ENCODE data around the gene ANG. TPM values are rescaled to one million over a fixed set of nuclear protein-coding genes. Genes with fewer than 3 reads are reported as not detected.

ANG gene
- total RNA-seq, 6 experiments from 2014 or later = 361 to 1,830 (median 780) TPM

DNA sequence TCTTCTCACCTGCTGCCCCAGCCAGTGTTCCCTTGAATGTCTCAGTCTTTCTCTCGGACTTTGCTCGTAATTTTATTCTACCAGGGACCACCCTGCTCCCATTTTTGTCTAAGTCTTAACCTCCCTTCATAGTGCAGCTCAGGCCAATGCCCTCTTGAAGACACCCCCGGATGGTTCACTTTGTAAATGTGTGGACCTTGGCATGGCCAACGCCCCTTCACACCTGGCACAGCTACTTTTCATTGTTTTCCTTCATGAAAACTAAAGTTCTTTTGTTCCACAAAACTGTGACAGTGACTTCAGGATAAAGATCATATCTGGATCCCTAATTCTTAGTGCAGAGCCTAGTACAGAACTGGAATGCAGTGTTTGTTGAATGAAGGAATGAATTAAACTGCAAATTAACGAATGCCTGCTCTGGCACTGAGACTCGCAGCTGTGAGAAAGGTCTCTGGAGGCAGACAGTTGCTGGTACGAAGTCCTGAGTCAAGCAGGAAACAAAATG, 7.7 kb upstream of the ANG start:
- Histone ChIP-seq H3K36me3 (no peaks in the 10 kb centered on the region), H3K4me1 (peaks cover 0 to 9% (median 6%) of the 10 kb centered on the region in 4 donors), H3K4me3 (peak overlapping the region; percentile 71 to 80 (median 71)), H3K9me3 (no peaks in the 10 kb centered on the region), H3K27ac (peak overlapping the region; percentile 96 to 100 (median 99)), H3K27me3 (no peaks in the 10 kb centered on the region)
- intact Hi-C loops (cut with DNase I) = loop anchor here (10.0 kb wide), 2 partner anchors 66 to 356 kb away; no protein-coding TSS in a partner anchor
- peak in 3 of 4 donors; percentile 3 to 8 (median 5) for ATAC-seq
- DNase-seq = no peak
- WGBS (ENCODE audit: insufficient coverage, low coverage, low lambda C conversion rate, missing lambda C conversion rate) = 12% methylated on average over 7 of the region's 7 CpGs
- TF ChIP-seq POLR2A (IDR thresholded peaks at IDR 0.05) = no peak
- TF ChIP-seq, protein P1, sequence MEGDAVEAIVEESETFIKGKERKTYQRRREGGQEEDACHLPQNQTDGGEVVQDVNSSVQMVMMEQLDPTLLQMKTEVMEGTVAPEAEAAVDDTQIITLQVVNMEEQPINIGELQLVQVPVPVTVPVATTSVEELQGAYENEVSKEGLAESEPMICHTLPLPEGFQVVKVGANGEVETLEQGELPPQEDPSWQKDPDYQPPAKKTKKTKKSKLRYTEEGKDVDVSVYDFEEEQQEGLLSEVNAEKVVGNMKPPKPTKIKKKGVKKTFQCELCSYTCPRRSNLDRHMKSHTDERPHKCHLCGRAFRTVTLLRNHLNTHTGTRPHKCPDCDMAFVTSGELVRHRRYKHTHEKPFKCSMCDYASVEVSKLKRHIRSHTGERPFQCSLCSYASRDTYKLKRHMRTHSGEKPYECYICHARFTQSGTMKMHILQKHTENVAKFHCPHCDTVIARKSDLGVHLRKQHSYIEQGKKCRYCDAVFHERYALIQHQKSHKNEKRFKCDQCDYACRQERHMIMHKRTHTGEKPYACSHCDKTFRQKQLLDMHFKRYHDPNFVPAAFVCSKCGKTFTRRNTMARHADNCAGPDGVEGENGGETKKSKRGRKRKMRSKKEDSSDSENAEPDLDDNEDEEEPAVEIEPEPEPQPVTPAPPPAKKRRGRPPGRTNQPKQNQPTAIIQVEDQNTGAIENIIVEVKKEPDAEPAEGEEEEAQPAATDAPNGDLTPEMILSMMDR (IDR thresholded peaks at IDR 0.05) = no peak

DNA sequence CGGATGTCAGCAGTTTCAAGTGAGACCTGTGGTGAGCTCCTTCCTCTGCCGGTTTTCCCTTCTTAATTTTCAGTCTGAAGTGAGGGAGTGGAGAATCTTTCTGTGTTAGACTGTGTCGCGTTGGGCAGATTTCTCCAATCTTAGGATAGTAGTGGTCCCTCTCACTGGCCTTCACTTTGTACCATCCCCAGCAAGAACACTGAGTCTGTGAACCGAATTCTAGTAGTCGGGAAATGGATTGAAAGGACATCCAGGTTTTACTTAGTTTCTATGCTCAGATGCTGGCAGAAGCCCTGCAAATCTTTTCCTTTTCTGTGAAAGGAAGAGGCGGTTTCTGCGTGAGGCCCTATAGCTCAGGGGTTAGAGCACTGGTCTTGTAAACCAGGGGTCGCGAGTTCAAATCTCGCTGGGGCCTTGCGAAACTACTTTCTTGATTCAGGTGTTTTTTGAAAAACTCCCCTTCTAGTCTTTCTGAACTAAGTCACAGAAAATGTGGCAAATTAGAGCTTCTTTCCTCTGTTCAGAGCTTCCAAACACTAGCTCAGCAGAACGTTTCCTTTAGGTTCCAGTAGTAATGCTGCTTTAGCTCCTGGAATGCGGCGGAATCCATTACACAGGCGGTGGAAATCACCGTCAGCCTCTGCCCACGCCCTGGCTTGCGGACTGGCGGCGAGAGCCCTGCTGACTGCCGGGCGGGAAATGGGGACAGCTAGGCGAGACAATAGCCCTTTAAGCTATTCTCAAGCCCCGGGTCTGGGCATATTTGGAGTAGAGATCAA, 7.0 kb upstream of the ANG start:
- H3K4me3 ChIP-seq = peak overlapping the region; percentile 71 to 80 (median 71)
- TF ChIP-seq, protein P1 (IDR thresholded peaks at IDR 0.05) = no peak
- no peak for TF ChIP-seq POLR2A (IDR thresholded peaks at IDR 0.05)
- H3K4me1 ChIP-seq = peaks cover 0 to 12% (median 6%) of the 10 kb centered on the region in 4 donors
- intact Hi-C loops (cut with DNase I) = loop anchor here (10.0 kb wide), 2 partner anchors 67 to 357 kb away; no protein-coding TSS in a partner anchor
- WGBS (ENCODE audit: insufficient coverage, low coverage, low lambda C conversion rate, missing lambda C conversion rate) = under 1% methylated on average over 22 of the region's 25 CpGs
- H3K9me3 ChIP-seq = no peaks in the 10 kb centered on the region
- H3K27me3 ChIP-seq = no peaks in the 10 kb centered on the region
- ATAC-seq = peak; percentile 18 to 26 (median 24)
- peak; percentile 61 to 81 (median 73) for DNase-seq
- H3K36me3 ChIP-seq = no peaks in the 10 kb centered on the region
- H3K27ac ChIP-seq = peak overlapping the region; percentile 96 to 100 (median 99)

DNA sequence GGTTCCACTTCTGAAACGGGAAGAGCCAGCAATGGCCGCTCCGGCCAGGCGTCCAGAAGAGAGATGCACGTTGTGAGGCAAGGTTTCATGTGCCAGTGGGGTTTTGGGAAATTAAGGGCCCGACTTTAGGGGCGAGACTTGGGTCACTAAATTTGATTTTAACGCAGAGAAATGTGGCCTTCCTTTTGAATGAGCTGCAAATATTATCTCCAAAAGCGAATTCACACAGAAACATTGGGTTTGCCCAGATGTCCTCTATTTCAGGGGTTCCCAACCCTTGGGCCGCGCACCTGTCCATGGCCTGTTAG, 6.5 kb upstream of the ANG start:
- H3K27me3 ChIP-seq = no peaks in the 10 kb centered on the region
- TF ChIP-seq, protein P1 (IDR thresholded peaks at IDR 0.05) = no peak
- no peak for TF ChIP-seq POLR2A (IDR thresholded peaks at IDR 0.05)
- 0% methylated on average over 6 of the region's 11 CpGs for WGBS (ENCODE audit: insufficient coverage, low coverage, low lambda C conversion rate, missing lambda C conversion rate)
- DNase-seq = no peak
- peak overlapping the region; percentile 96 to 100 (median 99) for H3K27ac ChIP-seq
- peaks cover 0 to 16% (median 6%) of the 10 kb centered on the region in 4 donors for H3K4me1 ChIP-seq
- no peaks in the 10 kb centered on the region for H3K9me3 ChIP-seq
- H3K4me3 ChIP-seq = peak overlapping the region; percentile 71 to 80 (median 71)
- intact Hi-C loops (cut with DNase I) = loop anchor here (10.0 kb wide), 2 partner anchors 67 to 357 kb away; no protein-coding TSS in a partner anchor
- ATAC-seq = no peak
- H3K36me3 ChIP-seq = no peaks in the 10 kb centered on the region

DNA sequence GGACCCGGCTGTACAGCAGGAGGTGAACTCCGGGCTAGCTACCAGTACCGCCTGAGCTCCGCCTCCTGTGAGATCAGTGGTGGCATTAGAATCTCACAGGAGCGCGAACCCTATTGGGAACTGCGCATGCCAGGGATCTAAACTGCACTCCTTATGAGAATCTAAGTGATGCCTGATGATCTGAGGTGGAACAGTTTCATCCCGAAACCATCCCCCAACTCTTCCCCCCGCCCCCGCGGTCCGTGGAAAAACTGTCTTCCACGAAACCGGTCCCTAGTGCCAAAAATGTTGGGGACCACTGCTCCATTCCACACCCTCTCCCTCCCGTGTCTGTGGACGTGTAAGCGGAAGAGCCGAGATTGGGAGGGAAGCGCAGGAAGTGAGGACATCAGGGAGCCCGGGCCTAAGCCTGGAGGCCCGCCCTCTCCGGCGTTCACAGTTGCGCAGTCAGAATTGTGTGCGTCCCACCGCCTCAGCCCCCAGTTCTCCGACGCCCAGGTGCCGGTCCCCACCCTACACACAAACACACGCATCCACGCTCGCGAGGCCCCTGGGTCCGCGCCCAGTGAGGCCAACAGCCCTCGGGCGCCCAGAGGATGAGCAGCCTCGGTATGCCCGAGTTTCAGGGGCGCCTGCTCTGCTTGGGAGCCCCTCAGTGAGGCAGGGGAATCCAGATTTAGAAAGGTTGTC, 6.0 kb upstream of the ANG start:
- Histone ChIP-seq H3K9me3 (no peaks in the 10 kb centered on the region), H3K27me3 (no peaks in the 10 kb centered on the region), H3K4me1 (peaks cover 0 to 21% (median 6%) of the 10 kb centered on the region in 4 donors), H3K36me3 (no peaks in the 10 kb centered on the region), H3K27ac (peak overlapping the region; percentile 96 to 100 (median 99)), H3K4me3 (peak overlapping the region; percentile 71 to 80 (median 71))
- intact Hi-C loops (cut with DNase I) = loop anchor here (10.0 kb wide), 2 partner anchors 68 to 358 kb away; no protein-coding TSS in a partner anchor
- TF ChIP-seq, protein P1 (IDR thresholded peaks at IDR 0.05) = peak in 3 of 4 donors; percentile 18 to 21 (median 20)
- peak; percentile 96 for TF ChIP-seq POLR2A (IDR thresholded peaks at IDR 0.05)
- DNase-seq (peak; percentile 88 to 92 (median 90)), ATAC-seq (peak; percentile 64 to 81 (median 67))
- WGBS (ENCODE audit: insufficient coverage, low coverage, low lambda C conversion rate, missing lambda C conversion rate) = 0% methylated on average over 19 of the region's 40 CpGs

Measured in right lobe of liver (tissue), 6 donors.